H9 (cell line): ENCODE results near the gene SLTM. TPM values are rescaled to one million over a fixed set of nuclear protein-coding genes. Genes with fewer than 3 reads are reported as not detected.

ENCODE experiments used
- DNase-seq: peaks from one replicate; pipeline ENCODE4 v3.0.0-alpha.2; 2017
- H2AFZ ChIP-seq: one replicate; pipeline ENCODE4 v1.6.1; 2013; ENCODE audit warnings: mild to moderate bottlenecking, low read length, control low read depth, moderate library complexity
- H2AK5ac ChIP-seq: 2 replicates; pipeline ENCODE4 v1.6.1; 2013; ENCODE audit warnings: low read length, control low read depth, mixed read lengths; ENCODE audit not compliant: insufficient read length
- H2BK120ac ChIP-seq: one replicate; pipeline ENCODE4 v1.6.1; 2013; ENCODE audit warnings: low read depth, mild to moderate bottlenecking, low read length, control low read depth, inconsistent platforms; ENCODE audit not compliant: poor library complexity, severe bottlenecking
- H2BK12ac ChIP-seq: 2 replicates; pipeline ENCODE4 v1.6.1; 2013; ENCODE audit warnings: low read length, control low read depth, mixed read lengths, low read depth; ENCODE audit not compliant: insufficient read length
- H2BK15ac ChIP-seq: 2 replicates; pipeline ENCODE4 v1.6.1; 2013; ENCODE audit warnings: low read depth, low read length, control low read depth
- H2BK20ac ChIP-seq: one replicate; pipeline ENCODE4 v1.6.1; 2013; ENCODE audit warnings: low read depth, mild to moderate bottlenecking, low read length, control low read depth, inconsistent platforms; ENCODE audit not compliant: poor library complexity, severe bottlenecking
- H2BK5ac ChIP-seq: 2 replicates; pipeline ENCODE4 v1.6.1; 2013; ENCODE audit warnings: low read length, control low read depth, mixed read lengths; ENCODE audit not compliant: insufficient read length
- H3K14ac ChIP-seq: 2 replicates; pipeline ENCODE4 v1.6.1; 2013; ENCODE audit warnings: low read length, control low read depth; ENCODE audit not compliant: insufficient read depth
- H3K18ac ChIP-seq: 2 replicates; pipeline ENCODE4 v1.6.1; 2013; ENCODE audit warnings: low read depth, mild to moderate bottlenecking, mixed read lengths, low read length, control low read depth; ENCODE audit not compliant: insufficient read length
- H3K23ac ChIP-seq: 2 replicates; pipeline ENCODE4 v1.6.1; 2013; ENCODE audit warnings: low read length, control low read depth, mixed read lengths, low read depth; ENCODE audit not compliant: insufficient read length
- H3K23me2 ChIP-seq: 2 replicates; pipeline ENCODE4 v1.6.1; 2013; ENCODE audit warnings: low read depth, mild to moderate bottlenecking, mixed read lengths, low read length, control low read depth; ENCODE audit not compliant: insufficient read length, poor library complexity, severe bottlenecking
- H3K27ac ChIP-seq: 2 replicates; pipeline ENCODE4 v1.5.1; 2013; ENCODE audit warnings: low read length, control low read depth, mixed read lengths, low read depth; ENCODE audit not compliant: insufficient read length
- H3K27me3 ChIP-seq: 2 replicates; pipeline ENCODE4 v1.6.1; 2013; ENCODE audit warnings: low read length, control low read depth, inconsistent platforms; ENCODE audit not compliant: insufficient read depth
- H3K4ac ChIP-seq: 2 replicates; pipeline ENCODE4 v1.6.1; 2013; ENCODE audit warnings: low read depth, mild to moderate bottlenecking, control low read depth, inconsistent platforms, low read length, moderate library complexity
- H3K4me1 ChIP-seq: 2 replicates; pipeline ENCODE4 v1.6.1; 2013; ENCODE audit warnings: low read length, control low read depth, inconsistent platforms; ENCODE audit not compliant: insufficient read depth
- H3K4me2 ChIP-seq: 2 replicates; pipeline ENCODE4 v1.6.1; 2013; ENCODE audit warnings: low read length, control low read depth, mixed read lengths; ENCODE audit not compliant: insufficient read length, insufficient read depth
- H3K56ac ChIP-seq: 2 replicates; pipeline ENCODE4 v1.6.1; 2013; ENCODE audit warnings: low read depth, mild to moderate bottlenecking, mixed read lengths, low read length, control low read depth; ENCODE audit not compliant: insufficient read length
- H3K79me1 ChIP-seq: 2 replicates; pipeline ENCODE4 v1.6.1; 2013; ENCODE audit warnings: low read depth, mild to moderate bottlenecking, moderate library complexity, low read length, control low read depth, inconsistent platforms; ENCODE audit not compliant: insufficient read depth, poor library complexity, severe bottlenecking
- H3K79me2 ChIP-seq: 2 replicates; pipeline ENCODE4 v1.6.1; 2013; ENCODE audit warnings: low read length, control low read depth, inconsistent platforms; ENCODE audit not compliant: insufficient read depth
- H3K9ac ChIP-seq: 2 replicates; pipeline ENCODE4 v1.6.1; 2013; ENCODE audit warnings: low read length, control low read depth, mixed read lengths; ENCODE audit not compliant: insufficient read length; ENCODE audit errors: extremely low read depth
- H3K9me3 ChIP-seq: one replicate; pipeline ENCODE4 v1.6.1; 2013; ENCODE audit warnings: low read depth, low read length, inconsistent platforms; ENCODE audit not compliant: control insufficient read depth
- H3T11ph ChIP-seq: one replicate; pipeline ENCODE4 v1.6.1; 2013; ENCODE audit warnings: mild to moderate bottlenecking, low read length, control low read depth, inconsistent platforms
- H4K20me1 ChIP-seq: one replicate; pipeline ENCODE4 v1.6.1; 2013; ENCODE audit not compliant: control insufficient read depth, insufficient read length, insufficient read depth
- H4K5ac ChIP-seq: 2 replicates; pipeline ENCODE4 v1.6.1; 2013; ENCODE audit warnings: low read depth, mild to moderate bottlenecking, mixed read lengths, low read length, control low read depth; ENCODE audit not compliant: insufficient read length
- H4K8ac ChIP-seq: replicated peaks from 2 replicates; pipeline ENCODE4 v1.6.1; 2013; ENCODE audit warnings: low read length, control low read depth, mixed read lengths, low read depth; ENCODE audit not compliant: insufficient read length
- H4K91ac ChIP-seq: 2 replicates; pipeline ENCODE4 v1.6.1; 2013; ENCODE audit warnings: low read depth, mild to moderate bottlenecking, moderate library complexity, mixed read lengths, low read length, control low read depth; ENCODE audit not compliant: insufficient read length
- H3K27ac Mint-ChIP-seq, 3 experiments: 2 replicates in 2 of 3; 3 replicates in 1 of 3; pipeline ENCODE4 v1.8.0; 2020 to 2021; ENCODE audit warnings: mixed read lengths in 3 of 3, mild to moderate bottlenecking in 1 of 3, moderate library complexity in 1 of 3
- H3K27me3 Mint-ChIP-seq: 2 replicates; pipeline ENCODE4 v1.8.0; 2021; ENCODE audit warnings: low read depth, mild to moderate bottlenecking, moderate library complexity, mixed read lengths
- H3K36me3 Mint-ChIP-seq, 3 experiments: 2 replicates in 2 of 3; 3 replicates in 1 of 3; pipeline ENCODE4 v1.8.0; 2020 to 2021; ENCODE audit warnings: low read depth in 3 of 3, mixed read lengths in 3 of 3; ENCODE audit not compliant: insufficient read depth in 1 of 3
- H3K4me1 Mint-ChIP-seq, 2 experiments: 2 replicates each; pipeline ENCODE4 v1.8.0; 2020; ENCODE audit warnings: mixed read lengths in 2 of 2
- H3K4me3 Mint-ChIP-seq, 2 experiments: 2 replicates in 1 of 2; 3 replicates in 1 of 2; pipeline ENCODE4 v1.8.0; 2020 to 2021; ENCODE audit warnings: mild to moderate bottlenecking in 2 of 2, mixed read lengths in 2 of 2, moderate library complexity in 1 of 2
- H3K9me3 Mint-ChIP-seq, 2 experiments: 2 replicates in 1 of 2; 3 replicates in 1 of 2; pipeline ENCODE4 v1.8.0; 2020; ENCODE audit warnings: mild to moderate bottlenecking in 2 of 2, mixed read lengths in 2 of 2, moderate library complexity in 1 of 2
- WGBS: extraction: QIAGEN DNeasy Blood & Tissue Kit; methylation state at CpG from one replicate; pipeline ENCODE4 v1.1.7; 2013; ENCODE audit warnings: missing lambda C conversion rate, low lambda C conversion rate, mixed read lengths; ENCODE audit not compliant: insufficient read length; ENCODE audit errors: extremely low coverage; 5-methylcytosine and 5-hydroxymethylcytosine counted together
- total RNA-seq: library from RNA; stranded (reverse); gene quantifications from 2 replicates; pipeline ENCODE4 v1.2.1, GENCODE V29; 2021
- TF ChIP-seq, protein P1 (sequence below): fragments of 200-600 bp; sonication (generic); conservative IDR thresholded peaks from 3 replicates; pipeline ENCODE4 v1.8.0; 2021; ENCODE audit warnings: antibody characterized with exemption, mild to moderate bottlenecking

Gene SLTM
- total RNA-seq, 1 experiment from 2014 or later, result 132 TPM

DNA sequence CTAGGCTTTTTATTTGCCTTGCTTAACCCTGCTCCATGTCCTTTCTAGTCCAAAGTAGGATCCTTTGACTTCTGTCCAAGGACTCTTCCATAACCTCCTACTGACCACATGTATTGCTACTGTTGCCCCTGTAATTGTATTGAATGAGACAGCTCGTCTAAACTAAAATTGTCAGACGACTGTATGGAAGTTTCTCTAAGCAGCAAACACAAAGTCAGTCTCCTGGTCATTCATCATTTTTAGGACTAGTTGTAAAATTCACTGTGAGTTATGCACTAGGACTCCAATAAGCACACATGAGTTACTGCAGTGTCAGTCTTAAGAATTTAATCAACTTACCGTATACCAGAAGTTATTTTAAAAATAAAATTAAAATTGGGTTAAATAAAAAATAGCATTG, 32.8 kb downstream of the SLTM start:
- H2AFZ ChIP-seq, result no peak overlapping the region
- WGBS, result no CpG with 5 or more reads among the region's 3 CpGs
- Mint-ChIP-seq H3K36me3 (peaks cover 19 to 65% (median 60%) of the 10 kb centered on the region in 3 experiments; a peak in 6 of 7 replicates), H3K4me1 (no peaks in the 10 kb centered on the region), H3K27ac (no peak overlapping the region), H3K27me3 (no peaks in the 10 kb centered on the region), H3K4me3 (no peak overlapping the region), H3K9me3 (no peaks in the 10 kb centered on the region)
- TF ChIP-seq, protein P1, sequence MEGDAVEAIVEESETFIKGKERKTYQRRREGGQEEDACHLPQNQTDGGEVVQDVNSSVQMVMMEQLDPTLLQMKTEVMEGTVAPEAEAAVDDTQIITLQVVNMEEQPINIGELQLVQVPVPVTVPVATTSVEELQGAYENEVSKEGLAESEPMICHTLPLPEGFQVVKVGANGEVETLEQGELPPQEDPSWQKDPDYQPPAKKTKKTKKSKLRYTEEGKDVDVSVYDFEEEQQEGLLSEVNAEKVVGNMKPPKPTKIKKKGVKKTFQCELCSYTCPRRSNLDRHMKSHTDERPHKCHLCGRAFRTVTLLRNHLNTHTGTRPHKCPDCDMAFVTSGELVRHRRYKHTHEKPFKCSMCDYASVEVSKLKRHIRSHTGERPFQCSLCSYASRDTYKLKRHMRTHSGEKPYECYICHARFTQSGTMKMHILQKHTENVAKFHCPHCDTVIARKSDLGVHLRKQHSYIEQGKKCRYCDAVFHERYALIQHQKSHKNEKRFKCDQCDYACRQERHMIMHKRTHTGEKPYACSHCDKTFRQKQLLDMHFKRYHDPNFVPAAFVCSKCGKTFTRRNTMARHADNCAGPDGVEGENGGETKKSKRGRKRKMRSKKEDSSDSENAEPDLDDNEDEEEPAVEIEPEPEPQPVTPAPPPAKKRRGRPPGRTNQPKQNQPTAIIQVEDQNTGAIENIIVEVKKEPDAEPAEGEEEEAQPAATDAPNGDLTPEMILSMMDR, result no peak
- peaks cover 5% of the 10 kb centered on the region for H3K79me1 ChIP-seq
- no peak overlapping the region for H3K56ac ChIP-seq
- no peak overlapping the region for H2BK12ac ChIP-seq
- no peak overlapping the region for H3K4me2 ChIP-seq
- H3K23ac ChIP-seq, result no peak overlapping the region
- no peak overlapping the region for H3K14ac ChIP-seq
- H3K27ac ChIP-seq, result no peak overlapping the region
- no peak overlapping the region for H3K18ac ChIP-seq
- H2BK15ac ChIP-seq, result no peak overlapping the region
- H4K5ac ChIP-seq, result no peak overlapping the region
- no peak overlapping the region for H4K91ac ChIP-seq
- H2BK120ac ChIP-seq, result no peak overlapping the region
- H4K8ac ChIP-seq, result no peak overlapping the region
- no peak overlapping the region for H2BK20ac ChIP-seq
- no peak overlapping the region for H3K9ac ChIP-seq
- no peaks in the 10 kb centered on the region for H3K9me3 ChIP-seq
- no peak for DNase-seq
- no peak overlapping the region for H2BK5ac ChIP-seq
- H3K79me2 ChIP-seq, result no peaks in the 10 kb centered on the region
- no peaks in the 10 kb centered on the region for H4K20me1 ChIP-seq
- no peaks in the 10 kb centered on the region for H3K23me2 ChIP-seq
- H3K4me1 ChIP-seq, result no peaks in the 10 kb centered on the region
- H2AK5ac ChIP-seq, result no peak overlapping the region
- H3T11ph ChIP-seq, result no peak overlapping the region
- H3K27me3 ChIP-seq, result no peaks in the 10 kb centered on the region
- H3K4ac ChIP-seq, result no peak overlapping the region
